Right forelimb (tissue), 1 donor: ENCODE measurements around the gene NFATC2.
A peak's percentile ranks its signal among the peaks of the same experiment; 100 is the strongest.

Experiments used
- DNase-seq: peaks from one replicate; pipeline ENCODE4 v3.0.0-alpha.2; 2018

Gene NFATC2

GRCh38 chr20:51469578-51470498 lies 72.7 kb downstream of the NFATC2 start:
- peak; percentile 21 for DNase-seq

DNA sequence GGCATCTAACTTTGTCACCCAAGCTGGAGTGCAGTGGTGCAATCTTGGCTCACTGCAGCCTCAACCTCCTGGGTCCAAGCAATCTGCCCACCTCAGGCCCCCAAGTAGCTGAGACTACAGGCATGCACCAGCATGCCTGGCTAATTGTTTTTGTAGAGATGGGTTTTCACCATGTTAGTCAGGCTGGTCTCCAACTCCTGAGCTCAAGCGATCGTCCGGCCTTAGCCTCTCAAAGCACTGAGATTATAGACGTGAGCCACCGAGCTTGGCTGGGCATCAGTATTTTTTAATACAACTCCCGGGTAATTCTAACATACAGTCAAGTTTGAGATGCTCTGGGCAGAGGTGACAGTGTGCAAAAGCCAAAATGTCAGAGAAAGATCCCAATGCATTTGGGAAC lies 73.5 kb downstream of the NFATC2 start:
- DNase-seq: no peak

GRCh38 chr20:51468636-51469035 lies 73.9 kb downstream of the NFATC2 start:
- DNase-seq: no peak

DNA sequence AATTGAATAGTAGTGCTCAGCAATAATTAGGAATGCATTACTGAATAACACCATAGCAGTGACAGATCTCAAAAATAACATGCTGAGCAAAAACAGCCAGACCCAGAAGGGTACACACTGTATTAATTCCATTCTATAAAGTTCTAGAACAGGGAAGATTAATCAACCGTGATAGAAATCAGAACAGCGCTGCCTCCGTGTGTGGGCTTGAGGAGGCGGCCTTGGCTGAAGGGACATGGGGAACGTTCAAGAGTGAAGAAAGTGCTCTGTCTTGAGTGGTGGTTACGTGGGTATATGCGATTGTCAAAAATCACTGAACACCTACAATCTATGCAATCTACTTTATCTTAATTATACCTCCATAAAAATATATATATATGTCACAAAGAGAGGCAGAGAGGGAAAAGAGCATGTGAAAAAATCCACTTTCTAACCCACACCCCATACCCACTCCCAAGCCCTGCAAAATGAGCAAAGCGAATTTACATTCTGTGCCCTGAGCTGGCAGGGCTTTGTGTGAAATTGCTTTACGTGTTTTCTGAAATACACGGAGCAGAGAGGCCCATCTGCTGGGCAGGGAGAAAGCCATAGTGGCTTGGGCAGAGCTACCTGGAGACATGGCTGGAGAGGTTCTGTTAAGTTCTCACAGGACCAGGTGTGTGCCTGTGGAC lies 74.4 kb downstream of the NFATC2 start:
- DNase-seq: no peak

DNA sequence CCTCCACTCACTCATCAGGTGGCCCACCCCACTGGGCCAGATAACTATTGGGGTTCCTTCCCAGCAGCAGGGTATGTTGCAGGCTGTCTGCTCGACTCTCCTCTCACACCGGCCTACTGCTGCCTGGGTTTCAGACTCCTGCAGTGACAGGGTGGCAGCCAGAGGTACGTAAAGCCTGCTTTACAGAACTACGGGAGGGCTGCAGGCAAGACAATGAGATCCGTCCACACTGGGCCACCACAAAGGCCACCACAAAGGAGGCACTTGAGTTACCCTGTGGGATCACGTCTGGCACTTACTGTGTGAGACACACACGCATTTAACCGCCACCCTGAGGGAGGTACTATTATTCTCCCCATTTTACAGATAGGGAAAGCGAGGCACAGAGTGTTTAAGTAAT lies 78.5 kb downstream of the NFATC2 start:
- DNase-seq: peak; percentile 22

DNA sequence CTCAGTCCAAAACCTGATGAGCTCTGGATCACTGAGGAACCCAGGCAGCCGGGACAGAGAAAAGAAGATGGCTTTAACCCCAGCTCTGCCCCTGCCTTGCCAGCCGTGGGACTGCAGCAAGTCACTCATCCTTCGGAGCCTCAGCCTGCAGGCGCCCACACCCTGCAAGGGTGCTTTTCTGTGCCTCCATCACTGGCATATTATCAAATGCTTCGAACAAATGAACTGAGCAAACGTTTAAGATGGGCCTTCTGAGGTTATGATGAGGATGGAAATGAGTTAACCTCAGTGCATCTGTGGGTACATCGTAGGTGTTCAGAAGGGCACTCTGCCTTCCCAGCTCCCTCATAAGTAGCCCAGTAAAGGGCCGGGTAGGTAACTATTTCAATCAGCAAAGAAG lies 79.0 kb downstream of the NFATC2 start:
- no peak for DNase-seq

DNA sequence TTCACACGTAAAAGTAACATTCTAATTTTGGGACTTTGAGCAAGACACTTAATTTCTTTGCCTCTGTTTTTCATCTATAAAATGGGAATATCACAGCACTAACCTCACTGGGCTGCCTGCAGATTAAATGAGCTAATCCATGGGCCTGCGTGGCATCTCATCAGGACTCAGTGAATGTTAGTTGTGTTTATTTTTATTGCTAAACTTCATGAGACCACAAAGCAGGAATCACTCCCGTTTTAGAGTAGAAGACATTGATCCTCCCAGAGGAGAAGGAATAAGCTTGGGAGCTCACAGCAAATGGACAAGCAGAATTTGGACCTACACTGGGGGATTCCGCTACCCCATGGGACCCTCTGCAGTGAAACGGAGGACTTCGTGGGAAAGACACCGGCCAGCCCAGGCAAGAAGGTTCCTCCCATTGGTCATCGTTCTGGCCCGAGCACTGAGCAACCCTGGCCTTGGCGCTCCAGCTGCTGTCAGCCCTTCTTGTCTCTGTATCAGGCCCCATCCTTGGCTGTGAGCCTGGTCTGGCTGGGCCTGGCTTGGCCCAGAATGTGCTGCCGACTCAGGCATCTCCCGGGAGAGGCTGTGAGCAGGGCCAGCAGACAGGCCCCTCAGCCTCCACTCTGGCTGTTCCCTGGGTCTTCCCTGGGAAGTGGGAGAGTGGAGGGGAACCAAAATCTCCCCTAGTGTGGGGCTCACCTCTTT lies 79.8 kb downstream of the NFATC2 start:
- DNase-seq: peak; percentile 88

GRCh38 chr20:51461846-51462245 lies 80.7 kb downstream of the NFATC2 start:
- DNase-seq: peak; percentile 13

GRCh38 chr20:51461306-51461705 lies 81.2 kb downstream of the NFATC2 start:
- DNase-seq: peak; percentile 40

DNA sequence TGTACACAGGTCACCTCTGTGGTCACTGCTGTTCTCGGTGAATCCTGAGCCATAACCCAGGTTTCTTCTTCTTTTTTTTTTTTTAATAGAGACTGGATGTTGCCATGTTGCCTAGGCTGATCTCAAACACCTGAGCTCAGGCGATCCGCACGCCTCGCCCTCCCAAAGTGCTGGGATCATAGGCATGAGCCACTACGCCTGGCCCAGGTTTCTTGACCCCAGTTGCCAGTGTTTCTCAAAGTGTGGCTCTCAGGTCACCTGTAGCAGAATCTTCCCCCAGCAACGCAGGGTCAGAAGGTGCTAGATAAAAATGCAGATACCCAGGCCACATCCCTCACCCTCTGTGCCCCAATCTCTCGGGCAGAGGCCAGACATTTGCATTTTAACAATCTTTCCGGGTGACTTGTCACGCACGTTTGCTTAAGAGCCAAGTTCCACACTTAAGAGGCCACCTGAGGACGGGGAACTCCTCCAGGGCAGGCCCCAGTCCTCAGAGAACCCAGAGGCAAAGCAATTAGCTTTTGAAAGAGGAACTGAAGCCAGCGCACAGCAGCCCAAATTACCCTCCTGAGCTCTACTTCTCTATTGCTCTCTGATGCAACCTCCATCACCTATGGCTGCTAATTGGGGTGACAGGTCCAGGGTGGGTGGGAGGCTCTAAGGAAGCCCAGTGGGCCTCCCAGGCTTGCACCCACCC lies 81.8 kb downstream of the NFATC2 start:
- peak; percentile 30 for DNase-seq

DNA sequence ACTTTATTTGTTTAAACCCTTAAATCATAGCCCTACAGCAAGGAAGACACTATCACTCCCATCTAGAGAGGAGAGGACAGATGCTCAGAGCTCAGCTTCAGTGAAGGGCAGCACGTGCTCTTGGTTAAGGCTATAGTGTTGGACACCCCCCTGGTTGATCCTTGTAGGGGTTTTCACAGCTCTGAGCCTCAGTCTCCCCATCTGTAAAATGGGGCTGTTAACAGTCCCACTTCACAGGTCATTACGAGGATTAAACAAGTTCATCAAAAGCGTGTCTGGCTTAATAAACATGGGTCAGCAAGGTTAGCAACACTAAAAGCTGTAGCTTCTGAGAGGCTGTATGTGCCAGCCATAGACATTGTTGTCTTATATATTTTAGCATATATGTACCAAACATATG lies 82.4 kb downstream of the NFATC2 start:
- peak; percentile 2 for DNase-seq

DNA sequence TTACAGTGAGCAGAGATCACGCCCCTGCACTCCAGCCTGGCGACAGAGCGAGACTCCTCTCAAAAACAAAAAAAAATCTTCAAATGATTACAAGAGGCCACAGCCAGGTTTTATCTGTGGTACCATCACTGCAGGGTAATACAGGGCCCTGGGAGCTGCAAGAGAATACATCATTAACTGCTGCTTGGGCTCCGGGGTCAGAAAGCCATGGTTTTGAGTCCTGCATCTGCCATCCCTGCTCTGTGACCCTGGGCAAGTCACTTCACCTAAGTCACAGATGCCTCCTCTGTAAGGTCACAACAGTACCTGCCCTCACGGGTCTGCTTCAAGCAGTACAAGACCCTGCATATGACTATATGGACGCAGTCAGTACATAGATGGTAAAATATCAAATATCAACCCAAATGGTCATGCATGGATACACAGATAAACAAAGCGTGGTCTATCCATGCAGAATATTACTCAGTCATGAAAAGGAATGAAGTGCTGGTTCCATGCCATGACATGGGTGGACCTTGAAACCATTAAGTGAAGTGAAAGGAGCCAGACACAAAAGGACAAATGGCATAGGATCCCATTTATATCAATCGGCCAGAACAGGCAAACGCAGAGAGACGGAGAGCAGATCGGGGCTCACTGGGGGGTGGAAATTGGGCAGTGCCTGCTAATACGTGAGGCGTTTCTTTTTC lies 83.6 kb downstream of the NFATC2 start:
- peak; percentile 19 for DNase-seq

DNA sequence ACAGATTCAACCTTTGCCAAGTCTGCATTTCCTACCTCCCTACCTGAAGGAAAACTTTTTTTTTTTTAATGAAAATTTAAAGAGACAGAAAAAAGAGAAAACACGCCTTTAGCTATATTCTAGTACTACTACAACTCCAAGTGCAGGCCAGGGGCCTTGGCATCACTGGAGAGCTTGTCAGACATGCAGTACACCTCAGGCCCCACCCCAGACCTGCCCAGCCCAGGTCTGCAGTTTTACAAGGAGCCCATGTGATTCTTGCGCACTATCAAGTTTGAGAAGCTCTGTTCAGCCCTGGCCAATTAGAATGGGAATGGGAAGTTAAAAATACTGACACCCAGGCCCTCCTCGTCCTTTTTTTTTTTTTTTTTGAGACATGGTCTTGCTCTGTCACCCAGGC lies 85.0 kb downstream of the NFATC2 start:
- DNase-seq: peak; percentile 38

DNA sequence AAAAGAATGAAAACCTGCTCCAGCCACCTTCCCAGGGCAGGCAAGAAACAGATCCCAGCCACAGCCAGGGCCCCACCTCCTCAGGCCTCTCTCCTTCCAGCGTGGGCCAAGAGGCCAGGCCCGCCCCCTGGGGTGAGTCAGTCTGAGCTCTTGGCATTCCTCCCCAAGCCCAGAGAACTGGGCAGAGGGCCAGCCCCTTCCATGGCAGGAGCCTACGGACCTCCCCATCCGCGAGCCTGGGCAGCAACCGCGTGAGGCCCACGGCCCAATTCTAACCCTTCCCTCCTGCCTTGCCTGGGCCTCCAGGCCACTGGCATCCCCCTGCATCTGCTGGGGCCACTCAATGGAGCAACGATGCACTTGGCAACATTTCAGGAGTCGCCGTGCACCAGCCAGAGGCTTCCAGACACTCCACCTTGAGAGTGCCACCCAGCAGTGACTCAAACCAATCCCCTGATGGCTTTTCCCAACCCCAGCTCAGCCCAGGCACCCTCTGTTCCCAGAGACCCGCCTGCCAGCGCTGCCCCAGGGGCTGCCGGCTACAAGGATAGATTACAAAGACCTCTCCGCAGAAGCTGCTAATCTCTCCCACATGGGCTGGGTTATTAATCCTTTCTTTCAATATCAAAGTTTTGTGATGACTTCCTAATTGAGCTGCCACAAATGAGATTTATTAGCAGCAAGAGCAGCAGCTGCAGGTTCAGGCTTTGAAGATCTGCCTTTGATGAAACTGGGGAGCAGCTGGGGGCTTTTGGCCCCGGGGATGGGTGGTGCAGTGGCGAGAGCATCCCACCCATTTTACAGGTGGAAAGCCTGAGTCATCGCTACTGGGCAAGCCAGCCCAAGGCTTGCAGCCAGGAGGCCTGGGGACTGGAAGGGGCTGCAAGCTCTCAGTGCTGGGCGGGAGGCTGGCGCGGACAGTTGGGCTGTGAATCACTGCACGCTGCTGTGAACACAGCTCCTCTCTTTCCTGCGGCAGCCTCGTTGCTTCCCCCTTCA lies 85.7 kb downstream of the NFATC2 start:
- DNase-seq: peak; percentile 98

- no peak for DNase-seq
These were observed 88.2 kb downstream of the NFATC2 start for GRCh38 chr20:51454250-51454865.

DNA sequence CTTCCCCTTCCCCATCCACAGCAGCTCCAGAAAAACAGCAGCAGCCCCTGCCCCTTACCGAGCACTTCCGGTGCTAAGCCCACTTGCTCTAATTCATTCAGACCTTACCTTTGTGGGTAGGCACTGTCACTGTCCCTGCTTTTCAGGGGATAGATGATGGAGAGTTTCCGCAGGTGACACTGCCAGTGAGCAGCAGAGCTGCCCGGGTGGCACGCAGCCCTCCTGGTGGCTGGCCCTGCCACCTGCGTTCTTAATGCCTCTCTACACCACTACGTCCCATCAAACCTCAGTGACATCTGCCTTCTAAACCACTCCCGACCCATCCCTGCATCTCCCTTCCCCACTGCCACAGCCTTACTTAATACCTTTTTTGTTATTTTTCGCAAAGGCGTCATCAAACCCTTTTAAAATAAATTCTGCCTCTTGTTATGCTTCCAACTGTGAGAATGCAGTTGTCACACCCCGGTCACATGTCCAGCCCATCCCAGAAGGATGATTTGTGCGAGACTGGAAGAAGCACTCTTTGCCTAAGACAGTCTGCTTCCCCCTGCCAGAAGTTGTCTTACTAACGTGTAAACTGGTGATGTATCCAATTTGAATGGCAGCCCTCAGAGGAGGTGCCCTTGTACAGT lies 89.7 kb downstream of the NFATC2 start:
- DNase-seq: no peak

DNA sequence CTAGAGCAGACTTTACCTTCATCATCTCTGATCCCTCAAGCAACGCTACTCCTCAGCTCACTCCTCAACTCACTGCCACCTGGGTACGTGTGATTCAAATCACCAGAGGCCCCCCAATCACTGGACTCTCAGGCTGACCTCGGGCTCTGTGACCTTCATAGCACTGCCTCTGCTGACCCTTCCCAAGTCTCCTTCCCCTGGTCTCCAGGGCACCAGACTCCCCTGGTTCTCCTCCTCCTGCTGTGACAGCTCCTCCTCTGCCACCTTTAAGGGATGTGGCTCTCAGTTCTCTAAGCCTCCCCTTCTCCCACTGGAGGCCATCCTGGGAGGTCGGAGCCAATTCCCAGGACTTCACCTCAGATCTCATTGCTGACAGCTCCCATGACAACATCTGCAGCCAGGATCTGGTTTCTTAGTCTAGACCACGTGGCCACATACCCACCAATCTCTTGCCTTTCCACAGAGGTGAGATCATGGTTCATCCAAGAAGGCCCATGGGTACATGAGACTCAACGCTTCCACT lies 90.4 kb downstream of the NFATC2 start:
- DNase-seq: no peak

- DNase-seq: no peak
These were observed 91.0 kb downstream of the NFATC2 start for GRCh38 chr20:51451484-51451883.

DNA sequence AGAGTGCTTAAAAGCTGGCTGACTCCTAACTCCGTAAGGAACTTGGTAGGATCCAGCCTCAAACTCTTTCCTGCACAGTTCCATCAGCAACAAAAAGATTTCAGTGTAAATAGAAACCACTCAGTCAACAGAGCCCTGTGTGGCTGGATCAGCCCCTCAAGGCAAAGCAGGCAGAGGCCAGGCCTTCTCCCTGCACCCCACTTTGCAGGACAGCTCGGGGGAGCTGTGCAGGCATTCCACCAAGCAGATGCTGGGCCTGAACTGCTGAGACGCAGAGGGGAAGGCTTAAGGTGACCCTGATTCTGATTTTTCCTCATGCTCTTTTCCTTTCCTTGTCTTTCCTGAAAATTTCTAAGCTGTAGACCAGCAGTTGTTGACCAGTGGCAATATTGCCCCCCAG lies 91.5 kb downstream of the NFATC2 start:
- no peak for DNase-seq

DNA sequence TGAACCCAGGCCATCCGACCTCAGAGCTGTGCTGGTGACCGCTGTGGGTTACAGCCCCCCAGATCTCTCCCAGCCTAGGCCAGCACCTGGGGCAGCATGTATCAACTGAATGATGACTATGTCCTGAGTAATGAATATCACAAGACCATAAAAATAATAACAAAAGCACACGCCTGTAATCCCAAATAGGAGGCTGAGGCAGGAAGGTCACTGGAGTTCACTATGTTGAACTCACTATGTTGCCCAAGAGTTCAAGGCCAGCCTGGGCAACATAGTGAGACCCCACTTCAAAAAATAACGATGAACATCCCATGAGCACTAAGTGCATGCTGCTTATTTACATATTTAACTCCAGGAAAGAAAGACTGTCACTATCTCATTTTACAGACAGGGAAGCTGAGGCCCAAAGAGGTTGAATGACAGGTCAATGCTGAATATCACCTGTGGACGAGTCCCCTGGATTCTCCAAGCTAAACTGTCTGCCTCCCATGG lies 92.3 kb downstream of the NFATC2 start:
- DNase-seq: no peak
